Measurements from ENCODE around the gene ZNF408. TPM values are rescaled to one million over a fixed set of nuclear protein-coding genes. Genes with fewer than 3 reads are reported as not detected.

ZNF408 gene
- polyA plus RNA-seq, 2 of the 4 experiments (the other 2 are of a cell fraction), result 6.7 to 16.7 TPM

- WGBS (ENCODE audit: missing lambda C conversion rate), result 79% methylated on average over 12 of the region's 12 CpGs
- no peak for DNase-seq (ENCODE audit: low read depth in 1 of 2, low spot score in 1 of 2)
- ChIA-PET CTCF (interaction anchor here (0.7 to 2.4 kb wide), 4 partner anchors 10 to 285 kb away, joined by 3 to 9 read pairs (median 4); no protein-coding TSS in a partner anchor), POLR2A (interaction anchor here (0.8 kb wide), 1 partner anchor 26 kb away, joined by 4 read pairs; the partner anchor contains the start of gene ZNF408)
- Histone ChIP-seq H3K4me3 (no peak overlapping the region), H3K4me1 (peaks cover 15% of the 10 kb centered on the region), H3K9me3 (no peaks in the 10 kb centered on the region), H3K4me2 (peak overlapping the region; percentile 17), H3K27ac (peak overlapping the region; percentile 12 to 77; a peak in 4 of 6 replicates)
- peak in 1 of 2 experiments; percentile 18; a peak in 3 of 6 replicates for ATAC-seq
- no peak for TF ChIP-seq ELK1 (IDR thresholded peaks at IDR 0.05; ENCODE audit: low read depth, low read length)
- FAIRE-seq, result no peak
These were observed 26.2 kb upstream of the ZNF408 start for GRCh38 chr11:46674463-46675287.

GRCh38 chr11:46675288-46675851 is 25.5 kb upstream of the ZNF408 start:
- ChIA-PET CTCF (interaction anchor here (1.8 to 2.4 kb wide), 3 partner anchors 12 to 286 kb away, joined by 4 to 9 read pairs (median 5); no protein-coding TSS in a partner anchor), POLR2A (interaction anchor here (0.8 kb wide), 1 partner anchor 26 kb away, joined by 4 read pairs; the partner anchor contains the start of gene ZNF408)
- FAIRE-seq (no peak), ATAC-seq (peak; percentile 51 to 67), DNase-seq (ENCODE audit: low read depth in 1 of 2, low spot score in 1 of 2) (peak; percentile 52)
- Histone ChIP-seq H3K4me1 (peaks cover 15% of the 10 kb centered on the region), H3K4me2 (peak overlapping the region; percentile 17), H3K9me3 (no peaks in the 10 kb centered on the region), H3K27ac (peak overlapping the region; percentile 12 to 77; a peak in 4 of 6 replicates), H3K4me3 (no peak overlapping the region)
- 36% methylated on average over 4 of the region's 4 CpGs for WGBS (ENCODE audit: missing lambda C conversion rate)
- TF ChIP-seq, protein P1, sequence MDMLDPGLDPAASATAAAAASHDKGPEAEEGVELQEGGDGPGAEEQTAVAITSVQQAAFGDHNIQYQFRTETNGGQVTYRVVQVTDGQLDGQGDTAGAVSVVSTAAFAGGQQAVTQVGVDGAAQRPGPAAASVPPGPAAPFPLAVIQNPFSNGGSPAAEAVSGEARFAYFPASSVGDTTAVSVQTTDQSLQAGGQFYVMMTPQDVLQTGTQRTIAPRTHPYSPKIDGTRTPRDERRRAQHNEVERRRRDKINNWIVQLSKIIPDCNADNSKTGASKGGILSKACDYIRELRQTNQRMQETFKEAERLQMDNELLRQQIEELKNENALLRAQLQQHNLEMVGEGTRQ (IDR thresholded peaks at IDR 0.05), result peak; percentile 76
- TF ChIP-seq FOSL2 (IDR thresholded peaks at IDR 0.05), result no peak
- 0 out of 2 replicates have a peak, but pooled peaks have one; percentile 9 for TF ChIP-seq FOSL2 (CRISPR knock-in tag; IDR thresholded peaks at IDR 0.05)
- 0 out of 4 replicates have a peak, but pooled peaks of 1 of the 2 experiments have one; percentile 40 for TF ChIP-seq CEBPB (IDR thresholded peaks at IDR 0.05)
- TF ChIP-seq NFE2L2 (conservative IDR thresholded peaks at IDR 0.05; ENCODE audit: low read length), result no peak
- TF ChIP-seq POLR2AphosphoS2 (conservative IDR thresholded peaks at IDR 0.05; ENCODE audit: low read length), result 0 out of 2 replicates have a peak, but pooled peaks have one; percentile 54
- no peak for TF ChIP-seq GATA3 (IDR thresholded peaks at IDR 0.05; ENCODE audit: borderline replicate concordance)

DNA sequence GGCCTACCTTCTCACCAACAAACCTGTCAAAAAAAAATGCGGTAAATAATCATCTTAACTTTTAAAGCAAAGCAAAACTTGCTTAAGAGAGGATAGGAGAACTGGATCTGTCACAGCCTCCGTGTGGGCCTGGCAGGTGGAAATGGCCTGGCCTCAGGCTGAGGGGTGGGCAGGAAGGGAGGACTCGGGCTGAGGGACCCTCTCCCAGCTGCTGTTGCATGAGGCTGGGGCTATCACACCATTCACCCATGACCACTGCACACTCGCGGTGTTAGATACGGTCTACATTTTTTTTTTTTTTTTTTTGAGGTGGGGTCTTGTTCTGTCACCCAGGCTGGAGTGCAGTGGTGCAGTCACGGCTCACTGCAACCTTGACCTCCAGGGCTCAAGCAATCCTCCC is 24.9 kb upstream of the ZNF408 start:
- ChIA-PET CTCF (interaction anchor here (0.7 kb wide), 1 partner anchor 23 kb away, joined by 3 read pairs; no protein-coding TSS in a partner anchor), POLR2A (no interaction called here)
- 90% methylated on average over 7 of the region's 7 CpGs for WGBS (ENCODE audit: missing lambda C conversion rate)
- H3K4me3 ChIP-seq, result no peak overlapping the region
- H3K9me3 ChIP-seq, result no peaks in the 10 kb centered on the region
- ATAC-seq (no peak), DNase-seq (ENCODE audit: low read depth in 1 of 2, low spot score in 1 of 2) (no peak), FAIRE-seq (no peak)
- no peak for TF ChIP-seq E2F6 (IDR thresholded peaks at IDR 0.05; ENCODE audit: borderline replicate concordance, low read depth)
- peak overlapping the region; percentile 17 for H3K4me2 ChIP-seq
- H3K27ac ChIP-seq, result peak overlapping the region; percentile 12 to 77; a peak in 4 of 6 replicates
- H3K4me1 ChIP-seq, result peaks cover 15% of the 10 kb centered on the region

DNA sequence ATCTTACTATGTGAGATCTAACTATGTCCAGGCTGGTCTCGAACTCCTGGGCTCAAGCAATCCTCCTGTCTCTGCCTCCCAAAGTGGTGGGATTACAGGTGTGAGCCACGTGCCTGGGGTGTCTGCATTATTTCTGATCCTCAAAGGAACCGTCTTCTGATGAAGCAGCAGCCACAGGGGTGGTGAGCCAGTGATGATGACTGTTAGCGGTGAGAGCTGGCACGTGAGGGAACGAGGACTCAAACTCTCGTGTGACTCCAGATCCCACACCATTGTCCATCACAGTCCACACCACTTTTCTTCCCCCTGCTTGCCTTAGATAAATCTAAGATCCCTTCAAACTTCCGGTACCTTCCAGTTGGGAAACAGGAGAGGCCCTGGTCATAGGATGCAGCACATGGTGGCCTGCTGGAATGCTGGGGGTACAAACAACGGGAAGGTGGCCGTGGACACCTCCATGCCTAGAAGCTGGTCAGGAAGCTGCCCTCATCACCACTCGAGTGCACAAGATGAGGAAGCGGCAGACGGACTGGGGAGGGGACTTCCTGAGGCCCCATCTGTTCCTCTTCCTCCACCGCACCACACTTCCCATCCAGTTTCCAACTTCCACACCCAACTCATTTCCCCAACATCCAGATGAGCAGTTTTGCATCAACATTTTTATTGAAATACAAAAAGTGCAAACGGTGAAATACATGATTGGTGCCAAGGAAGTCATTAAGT is 24.2 kb upstream of the ZNF408 start:
- ChIA-PET CTCF (interaction anchor here (0.7 kb wide), 1 partner anchor 23 kb away, joined by 3 read pairs; no protein-coding TSS in a partner anchor), POLR2A (no interaction called here)
- Histone ChIP-seq H3K27ac (no peak overlapping the region), H3K4me3 (no peak overlapping the region), H3K4me1 (peaks cover 15% of the 10 kb centered on the region), H3K4me2 (no peak overlapping the region), H3K9me3 (no peaks in the 10 kb centered on the region)
- WGBS (ENCODE audit: missing lambda C conversion rate), result 85% methylated on average over 15 of the region's 15 CpGs
- DNase-seq (ENCODE audit: low read depth in 1 of 2, low spot score in 1 of 2) (no peak), FAIRE-seq (no peak), ATAC-seq (no peak)
- TF ChIP-seq CHD4 (IDR thresholded peaks at IDR 0.05; ENCODE audit: borderline replicate concordance) (no peak), KDM1A (IDR thresholded peaks at IDR 0.05; ENCODE audit: low read depth) (no peak), GATA3 (IDR thresholded peaks at IDR 0.05; ENCODE audit: borderline replicate concordance) (no peak), HOXB5 (CRISPR knock-in tag; IDR thresholded peaks at IDR 0.05) (no peak), EP300 (IDR thresholded peaks at IDR 0.05) (no peak), ATOH8 (CRISPR knock-in tag; IDR thresholded peaks at IDR 0.05; ENCODE audit: low read depth) (no peak), RCOR1 (IDR thresholded peaks at IDR 0.05; ENCODE audit: low read depth, low read length) (no peak), HEYL (CRISPR knock-in tag; IDR thresholded peaks at IDR 0.05) (no peak), CHD2 (IDR thresholded peaks at IDR 0.05; ENCODE audit: low read length, partially characterized antibody) (no peak), HOXB13 (CRISPR knock-in tag; IDR thresholded peaks at IDR 0.05; ENCODE audit: low read depth) (no peak), BHLHE40 (IDR thresholded peaks at IDR 0.05; ENCODE audit: low read depth, low read length) (no peak)
- TF ChIP-seq, protein P1 (IDR thresholded peaks at IDR 0.05), result no peak
- TF ChIP-seq, protein P2, sequence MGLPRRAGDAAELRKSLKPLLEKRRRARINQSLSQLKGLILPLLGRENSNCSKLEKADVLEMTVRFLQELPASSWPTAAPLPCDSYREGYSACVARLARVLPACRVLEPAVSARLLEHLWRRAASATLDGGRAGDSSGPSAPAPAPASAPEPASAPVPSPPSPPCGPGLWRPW (IDR thresholded peaks at IDR 0.05), result no peak

Data from A549 (cell line).